ENCODE results near the gene GXYLT1.
A peak's percentile ranks its signal among the peaks of the same experiment; 100 is the strongest.
"Not testable (repeated sequence)": the region's sequence is repeated elsewhere in the genome, so short reads cannot be mapped to it uniquely, and the experiment has no call there.

GXYLT1 gene, protein sequence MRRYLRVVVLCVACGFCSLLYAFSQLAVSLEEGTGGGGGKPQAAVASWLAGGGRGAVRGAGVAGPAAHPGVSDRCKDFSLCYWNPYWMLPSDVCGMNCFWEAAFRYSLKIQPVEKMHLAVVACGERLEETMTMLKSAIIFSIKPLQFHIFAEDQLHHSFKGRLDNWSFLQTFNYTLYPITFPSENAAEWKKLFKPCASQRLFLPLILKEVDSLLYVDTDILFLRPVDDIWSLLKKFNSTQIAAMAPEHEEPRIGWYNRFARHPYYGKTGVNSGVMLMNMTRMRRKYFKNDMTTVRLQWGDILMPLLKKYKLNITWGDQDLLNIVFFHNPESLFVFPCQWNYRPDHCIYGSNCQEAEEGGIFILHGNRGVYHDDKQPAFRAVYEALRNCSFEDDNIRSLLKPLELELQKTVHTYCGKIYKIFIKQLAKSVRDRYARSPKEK

DNA sequence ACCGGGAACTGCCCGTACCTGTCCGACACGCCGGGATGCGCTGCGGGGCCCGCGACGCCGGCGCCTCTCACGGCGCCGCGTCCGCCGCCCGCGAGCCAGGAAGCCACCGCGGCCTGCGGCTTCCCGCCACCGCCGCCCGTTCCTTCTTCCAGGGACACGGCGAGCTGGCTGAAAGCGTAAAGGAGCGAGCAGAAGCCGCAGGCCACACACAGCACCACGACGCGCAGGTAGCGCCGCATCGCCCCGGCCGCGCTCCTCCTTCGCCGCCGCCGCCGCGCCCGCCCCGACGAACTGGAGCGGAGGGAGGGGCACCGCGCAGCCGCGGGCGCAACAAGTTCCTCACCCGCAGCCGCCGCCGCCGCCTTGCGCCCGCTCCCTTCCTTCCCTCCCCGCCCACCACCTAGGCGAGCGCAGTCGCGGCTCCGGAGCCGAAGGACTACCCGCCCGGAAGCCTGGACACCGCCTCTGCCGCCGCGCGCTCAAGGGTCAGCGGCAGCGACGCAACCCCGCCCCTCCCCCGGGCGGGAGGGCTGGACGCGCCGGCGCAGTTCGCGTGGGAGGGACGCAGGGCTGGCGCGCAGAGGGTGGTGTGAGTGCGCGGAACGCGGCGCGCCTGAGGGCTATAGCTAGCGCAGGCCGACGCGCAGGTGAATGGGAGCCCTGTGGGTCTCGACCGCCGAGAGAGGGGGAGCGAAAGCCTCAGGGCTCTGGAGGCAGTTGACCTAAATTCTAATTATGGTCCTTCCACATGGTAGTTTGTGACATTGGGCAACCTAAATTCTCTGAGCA is at the start of gene GXYLT1:
TSS of gene GXYLT1 (minus strand) at position 467 of the 789 bp plus-strand sequence. CDS start at position 239, 228 bp downstream.
- peak; percentile 89 for DNase-seq (ENCODE audit: low read depth)

DNA sequence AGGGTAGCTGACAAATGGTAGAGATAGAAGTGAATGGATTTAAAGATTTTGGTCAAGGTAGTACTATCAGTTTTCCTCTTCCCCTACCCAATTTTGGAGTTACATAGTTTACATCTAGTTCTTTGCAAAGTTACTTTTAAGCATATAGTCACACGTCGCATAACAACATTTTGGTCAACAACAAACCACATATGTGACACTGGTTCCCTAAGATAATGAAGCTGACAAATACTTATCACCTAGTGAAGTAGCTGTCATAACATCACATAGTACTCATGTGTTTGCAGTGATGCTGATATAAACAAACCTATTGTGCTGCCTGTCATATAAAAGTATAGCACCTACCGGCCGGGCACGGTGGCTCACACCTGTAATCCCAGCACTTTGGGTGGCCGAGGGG is 48.0 kb upstream of the GXYLT1 start:
- no peak for DNase-seq (ENCODE audit: low read depth)

DNA sequence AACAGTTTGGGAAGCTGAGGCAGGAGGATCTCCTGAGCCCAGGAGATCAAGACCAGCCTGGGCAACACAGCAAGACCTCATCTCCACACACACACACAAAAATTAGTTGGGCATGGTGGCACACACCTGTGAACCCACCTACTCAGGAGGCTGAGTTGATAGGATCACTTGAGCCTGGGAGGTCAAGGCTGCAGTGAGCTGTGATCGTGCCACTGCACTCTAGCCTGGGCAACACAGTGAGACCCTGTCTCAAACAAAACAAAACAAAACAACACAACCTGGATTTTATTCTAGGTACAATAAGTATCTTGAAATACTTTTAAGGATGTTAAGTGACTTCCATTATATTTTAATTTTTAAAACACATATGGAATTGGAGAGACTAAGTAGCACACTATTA is 47.6 kb upstream of the GXYLT1 start:
- DNase-seq (ENCODE audit: low read depth): no peak

DNA sequence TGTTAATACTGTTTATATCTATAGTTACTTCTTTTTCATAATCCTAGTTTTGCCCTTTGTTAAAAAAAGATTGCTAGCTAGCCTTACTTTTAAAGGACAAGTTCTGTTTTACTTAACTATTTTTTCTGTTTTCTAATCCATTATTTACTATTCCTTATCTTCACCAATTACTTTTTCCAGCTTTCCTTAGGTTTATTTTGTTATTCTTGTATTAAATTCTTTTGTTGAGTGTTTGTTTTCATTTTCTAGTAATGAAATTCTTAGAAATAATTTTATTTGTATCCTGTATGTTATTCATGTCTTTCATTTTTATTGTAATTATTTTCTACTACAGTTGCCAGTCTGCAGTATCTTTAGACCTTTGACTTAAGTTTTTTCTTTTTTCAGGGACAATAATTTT is 45.7 kb upstream of the GXYLT1 start:
- no peak for DNase-seq (ENCODE audit: low read depth)

DNA sequence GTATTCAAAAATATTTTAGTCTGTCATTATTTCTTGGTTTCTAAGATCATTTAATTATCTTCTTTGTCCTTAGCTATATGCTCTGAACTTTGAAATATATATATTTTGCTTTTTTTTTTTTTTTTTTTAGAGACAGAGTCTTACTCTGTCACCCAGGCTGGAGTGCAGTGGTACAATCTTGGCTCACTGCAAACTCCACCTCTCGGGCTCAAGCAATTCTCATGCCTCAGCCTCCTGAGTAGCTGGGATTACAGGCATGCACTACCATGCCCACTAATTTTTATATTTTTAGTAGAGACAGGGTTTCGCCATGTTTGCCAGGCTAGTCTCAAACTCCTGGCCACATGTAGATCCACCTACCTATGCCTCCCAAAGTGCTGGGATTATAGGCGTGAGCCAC is 43.6 kb upstream of the GXYLT1 start:
- DNase-seq (ENCODE audit: low read depth): not testable (repeated sequence)

DNA sequence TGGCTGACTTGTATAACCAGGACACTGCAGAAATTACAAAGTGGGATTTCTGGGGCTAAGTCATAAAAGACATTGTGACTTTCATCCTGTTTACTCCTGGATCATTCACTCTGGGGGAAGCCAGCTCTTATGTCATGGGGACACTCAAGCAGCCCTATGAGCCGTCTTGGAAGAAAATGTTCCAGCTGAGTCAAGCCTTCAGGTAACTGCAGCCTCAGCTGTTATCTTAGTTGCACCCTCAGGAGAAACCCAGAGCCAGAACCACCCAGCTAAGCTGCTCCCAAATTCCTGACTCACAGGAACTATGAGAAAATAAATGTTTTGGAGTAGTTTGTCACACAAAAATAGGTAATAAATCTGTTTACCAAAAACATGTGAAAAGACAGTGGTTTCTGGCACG is 43.1 kb upstream of the GXYLT1 start:
- DNase-seq (ENCODE audit: low read depth): no peak

DNA sequence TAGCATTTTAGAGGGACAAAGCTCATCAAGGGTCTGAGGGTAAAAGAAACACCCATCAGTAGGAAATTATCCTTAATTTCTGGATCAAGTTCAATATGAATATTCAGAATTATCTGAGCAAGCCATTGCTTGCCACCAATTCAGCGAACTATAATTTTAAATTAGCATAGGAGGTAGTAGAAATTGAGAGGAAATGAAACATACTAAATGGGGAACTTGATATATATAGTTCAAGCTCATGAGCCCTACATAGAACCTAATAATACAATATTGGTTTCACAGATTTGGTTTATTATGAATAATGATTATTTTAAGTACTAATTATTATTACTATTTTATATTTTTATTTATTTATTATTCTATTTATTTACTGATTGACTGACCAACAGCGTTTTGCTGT is 42.1 kb upstream of the GXYLT1 start:
- no peak for DNase-seq (ENCODE audit: low read depth)

DNA sequence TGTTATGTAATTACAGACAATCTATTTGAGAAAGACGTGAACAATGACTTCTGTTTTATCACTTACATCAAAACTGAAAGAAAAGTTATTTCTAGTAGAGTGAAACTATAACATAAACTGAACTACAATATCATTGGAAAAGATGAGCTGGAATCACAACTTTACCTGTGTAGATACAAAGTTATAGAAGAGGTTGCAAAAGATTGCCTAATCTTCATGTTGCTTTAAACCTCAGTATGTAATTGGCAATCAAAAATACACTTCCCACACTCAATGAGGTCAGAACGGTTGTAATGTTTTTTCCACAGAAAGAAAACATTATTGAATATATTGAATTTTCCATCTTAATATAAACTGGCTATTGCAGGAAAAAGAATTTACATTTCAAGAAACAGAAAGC is 37.7 kb upstream of the GXYLT1 start:
- DNase-seq (ENCODE audit: low read depth): no peak

DNA sequence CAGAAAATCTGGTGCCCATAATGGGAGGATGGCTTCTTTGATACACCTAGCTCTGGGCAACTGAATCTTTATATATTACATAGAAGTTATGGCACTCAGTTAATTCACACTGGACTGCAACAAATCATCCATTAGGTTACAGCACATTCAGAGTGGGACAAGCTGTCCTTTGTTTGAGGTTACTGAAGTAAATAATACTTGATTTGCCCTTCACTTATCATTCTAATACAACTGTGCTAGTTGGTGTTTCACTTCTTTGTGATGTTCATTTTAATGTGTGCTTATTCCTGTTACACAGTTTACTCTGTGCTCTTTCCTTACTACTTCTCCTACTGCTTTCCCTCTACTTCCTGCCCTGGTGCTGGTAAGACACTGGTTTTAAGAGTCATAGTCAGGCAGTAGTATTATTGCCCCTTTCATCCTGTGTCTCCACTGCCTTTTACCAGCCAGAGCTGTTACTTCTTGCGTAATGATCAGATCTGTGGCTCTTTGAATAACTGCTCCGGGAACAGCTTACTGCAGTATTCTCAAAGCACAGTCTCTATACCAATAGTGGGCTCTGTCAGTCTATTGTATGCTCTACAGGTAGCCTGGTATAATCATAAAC is 36.4 kb upstream of the GXYLT1 start:
- DNase-seq (ENCODE audit: low read depth): peak; percentile 26

DNA sequence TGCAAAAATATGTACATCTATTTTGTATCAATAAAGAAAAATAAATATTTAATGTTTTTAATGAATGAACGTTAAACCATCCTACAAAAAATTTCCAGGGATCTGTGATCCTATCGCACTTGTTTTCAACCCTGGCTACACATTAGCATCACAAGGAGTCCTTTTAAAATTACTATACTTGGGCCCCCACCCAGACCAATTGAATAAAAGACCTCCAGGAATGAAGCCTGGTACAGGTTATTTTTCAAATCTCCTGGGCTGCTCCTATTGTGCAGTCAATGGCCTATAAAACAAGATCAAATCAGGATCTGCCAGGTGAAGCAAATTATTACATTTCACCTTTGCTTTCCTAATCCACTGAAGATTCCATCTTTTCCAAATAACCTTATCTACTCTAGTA is 33.4 kb upstream of the GXYLT1 start:
- no peak for DNase-seq (ENCODE audit: low read depth)

DNA sequence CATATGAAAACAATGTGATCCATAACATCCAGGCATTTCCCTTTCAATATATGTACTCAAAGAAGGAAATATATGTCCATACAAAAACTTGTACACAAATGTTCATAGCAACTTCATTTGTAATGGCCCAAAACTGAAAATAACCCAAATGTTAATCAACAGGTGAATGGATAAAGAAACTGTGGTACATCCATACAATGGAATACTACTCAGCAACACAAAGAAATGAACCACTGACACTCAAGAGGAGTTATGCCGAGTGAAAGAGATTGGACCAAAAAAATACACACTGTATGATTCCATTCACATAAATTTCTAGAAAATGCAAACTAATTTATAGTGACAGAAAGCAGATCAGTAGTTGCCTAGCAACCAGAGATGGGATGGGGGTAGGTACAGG is 30.3 kb upstream of the GXYLT1 start:
- no peak for DNase-seq (ENCODE audit: low read depth)

DNA sequence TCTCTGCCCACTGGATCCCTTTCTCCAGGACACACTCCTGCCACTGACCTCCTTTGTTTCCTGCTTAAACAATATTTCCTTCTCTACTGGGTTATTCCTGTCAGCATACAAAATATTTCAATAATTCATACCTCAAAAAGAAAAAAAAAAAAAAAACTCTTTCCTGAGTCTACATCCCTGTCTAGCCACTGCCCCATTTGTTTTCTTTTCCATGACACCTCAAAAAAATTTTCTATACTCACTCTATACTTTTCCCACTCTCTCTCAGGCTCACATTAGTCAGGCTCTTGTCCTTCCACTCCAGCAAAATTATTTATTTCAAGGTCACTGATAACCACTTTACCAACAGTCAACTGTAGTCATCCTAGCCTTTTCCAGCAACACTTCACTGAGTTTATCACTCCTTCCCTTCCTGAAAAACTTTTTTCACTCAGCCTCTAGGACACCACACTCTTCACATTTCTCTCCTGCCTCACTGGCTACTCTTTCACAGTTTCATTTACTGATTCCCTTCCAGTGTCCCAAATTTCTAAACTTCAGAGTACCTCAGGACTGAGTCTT is 29.4 kb upstream of the GXYLT1 start:
- no peak for DNase-seq (ENCODE audit: low read depth)

DNA sequence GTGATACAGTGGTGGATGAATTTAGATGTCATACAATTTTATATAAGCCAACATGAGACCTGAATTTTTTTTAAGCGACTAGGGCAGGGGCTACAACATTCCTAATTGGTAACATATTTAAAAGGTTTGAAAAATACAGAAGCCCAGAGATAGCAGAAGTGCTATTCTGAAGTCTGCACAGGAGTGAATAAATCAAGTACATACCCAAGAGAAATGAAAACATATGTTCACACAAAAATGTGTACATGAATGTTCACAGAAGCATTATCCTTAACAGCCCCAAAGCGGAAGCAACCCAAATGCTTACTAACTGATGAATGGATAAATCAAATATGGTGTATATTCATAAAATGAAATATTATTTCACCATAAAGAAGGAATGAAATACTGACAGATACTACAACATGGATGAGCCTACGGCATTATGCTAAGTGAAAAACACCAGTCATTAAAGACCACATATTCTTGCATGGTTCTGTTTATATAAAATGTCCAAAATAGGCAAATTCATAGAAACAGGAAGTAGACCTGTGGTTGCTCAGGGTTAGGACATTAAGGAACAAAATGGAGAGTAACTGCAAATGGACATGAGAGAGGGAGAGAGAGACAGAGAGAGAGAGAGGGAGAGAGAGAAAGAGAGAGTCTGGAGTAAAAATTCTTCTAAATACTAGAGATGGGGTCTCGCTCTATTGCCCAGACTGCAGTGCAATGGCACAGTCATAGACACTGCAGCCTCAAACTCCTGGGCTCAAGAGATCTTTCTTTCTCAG is 28.0 kb upstream of the GXYLT1 start:
- no peak for DNase-seq (ENCODE audit: low read depth)

DNA sequence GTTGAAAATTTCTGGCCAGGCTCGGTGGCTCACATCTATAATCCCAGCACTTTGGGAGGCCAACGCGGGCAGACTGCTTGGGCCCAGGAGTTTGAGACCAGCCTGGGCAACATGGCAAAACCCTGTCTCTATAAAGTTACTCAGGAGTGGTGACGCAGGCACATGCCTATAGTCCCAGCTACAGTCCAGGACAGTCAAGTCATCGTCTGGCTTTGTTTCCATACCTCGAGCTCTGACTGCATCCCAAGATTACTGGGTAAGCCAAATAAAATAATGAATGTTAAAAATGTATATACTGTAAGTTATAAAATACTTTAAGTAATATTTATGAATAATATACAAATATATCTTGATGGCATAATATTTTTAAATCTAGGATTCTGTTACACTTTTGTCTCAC is 23.0 kb upstream of the GXYLT1 start:
- no peak for DNase-seq (ENCODE audit: low read depth)

DNA sequence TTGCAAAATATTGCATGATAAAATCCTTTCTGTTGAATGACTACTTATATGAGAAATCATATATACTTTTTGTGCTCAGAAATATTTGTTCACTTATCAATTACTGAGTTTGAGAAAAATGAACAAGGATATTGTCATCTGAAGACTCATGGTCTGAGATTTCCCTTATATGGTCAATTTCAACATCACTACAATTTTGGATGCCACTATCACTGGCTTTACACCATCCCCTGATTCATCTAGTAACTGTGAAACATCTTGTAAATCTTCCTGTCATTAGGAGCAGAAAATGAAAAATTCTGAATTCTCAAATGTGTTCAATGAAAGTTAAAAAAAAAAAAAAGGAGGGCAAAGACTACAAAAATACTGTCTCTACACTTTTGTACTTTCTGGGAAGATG is 21.8 kb upstream of the GXYLT1 start:
- peak; percentile 62 for DNase-seq (ENCODE audit: low read depth)

DNA sequence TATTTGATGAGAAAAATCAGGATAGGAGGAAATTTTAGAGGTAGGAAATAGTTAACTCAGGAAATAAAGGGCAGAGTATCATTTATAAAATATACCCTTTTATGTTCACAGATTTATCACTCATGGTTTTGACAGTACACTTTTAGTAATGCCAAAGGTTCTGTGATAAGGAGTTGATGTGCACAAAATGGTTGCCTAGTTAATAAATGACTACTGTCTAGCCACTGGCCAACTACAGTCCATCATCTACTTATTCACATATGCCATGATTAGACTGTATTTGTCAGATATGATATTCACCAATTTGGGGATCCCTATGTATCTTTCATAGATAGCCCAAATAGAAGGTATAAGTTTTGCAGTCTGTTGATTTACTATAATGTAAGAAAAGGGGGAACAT is 19.2 kb upstream of the GXYLT1 start:
- DNase-seq (ENCODE audit: low read depth): no peak

DNA sequence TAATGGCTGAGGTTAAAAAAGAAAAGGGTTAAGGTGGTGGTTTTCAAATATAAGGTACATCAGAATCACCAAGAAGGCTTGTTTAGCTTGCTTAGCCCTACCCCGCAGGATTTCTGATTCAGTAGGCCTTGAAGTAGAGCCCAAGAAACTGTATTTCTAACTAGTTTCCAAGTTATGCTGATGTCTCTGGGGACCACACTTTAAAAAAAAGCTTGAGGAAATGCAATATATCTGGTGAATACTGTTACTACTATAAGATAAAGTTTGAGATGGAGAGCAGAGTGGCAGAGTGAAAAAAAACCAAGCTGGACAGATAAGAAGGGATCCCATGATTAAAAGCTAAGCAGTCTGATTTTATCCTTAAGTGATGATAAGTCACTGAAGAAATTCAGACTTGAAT is 18.3 kb upstream of the GXYLT1 start:
- DNase-seq (ENCODE audit: low read depth): no peak

DNA sequence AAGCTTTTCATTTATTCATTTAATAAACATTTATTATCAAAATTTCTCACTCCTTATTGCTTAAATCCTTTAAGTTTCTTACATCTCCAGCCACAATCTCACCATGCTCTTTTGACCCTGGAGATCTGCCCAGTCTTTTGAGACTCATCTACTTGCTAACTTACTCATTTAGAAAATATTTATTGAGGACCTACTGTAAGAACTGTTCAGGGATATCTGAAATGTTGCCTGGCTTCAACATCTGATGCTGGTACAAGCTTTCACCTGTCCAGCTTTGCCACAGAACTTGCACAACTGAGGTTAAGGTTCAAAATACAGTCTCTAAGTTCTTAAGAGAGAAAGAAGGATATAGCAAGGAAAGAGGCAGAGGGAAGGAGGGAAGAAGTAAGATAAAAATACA is 17.5 kb upstream of the GXYLT1 start:
- DNase-seq (ENCODE audit: low read depth): no peak

DNA sequence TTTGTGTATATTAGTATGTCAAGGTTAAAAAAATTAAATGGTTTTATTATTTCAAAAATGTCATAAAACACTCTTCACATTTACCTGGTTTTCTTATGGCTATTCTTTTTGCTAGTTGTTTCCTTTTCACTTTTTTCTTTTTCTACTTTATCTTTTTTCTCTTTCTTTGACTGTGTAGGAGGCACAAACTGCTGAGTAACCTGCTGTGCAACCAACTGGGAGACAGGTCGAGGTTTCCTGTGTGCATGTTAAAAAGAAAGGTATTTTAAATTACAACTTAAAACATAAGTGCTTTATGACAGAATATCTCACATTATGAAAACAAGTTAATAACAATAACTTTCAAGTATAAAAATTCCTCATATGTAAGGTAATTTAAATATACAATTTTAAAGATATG is 16.9 kb upstream of the GXYLT1 start:
- no peak for DNase-seq (ENCODE audit: low read depth)

DNA sequence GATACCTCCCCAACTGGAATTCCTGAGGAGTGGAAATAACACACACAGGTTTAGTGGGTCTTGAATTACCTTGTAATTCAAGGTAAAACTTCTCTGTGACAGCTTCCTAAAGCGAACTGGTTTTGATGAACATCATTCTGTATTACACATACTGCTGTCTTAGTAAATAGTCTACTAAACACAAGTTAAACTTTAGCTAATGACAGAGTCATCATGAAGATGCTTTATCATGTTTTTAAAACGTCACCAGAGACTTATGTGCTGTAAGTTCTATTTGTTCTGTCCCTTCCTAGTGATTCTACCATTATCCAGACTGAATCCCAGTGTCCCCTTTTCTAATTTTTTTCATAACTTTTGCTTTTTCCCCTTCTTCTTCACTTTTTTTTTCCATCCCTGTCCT is 11.6 kb upstream of the GXYLT1 start:
- no peak for DNase-seq (ENCODE audit: low read depth)

DNA sequence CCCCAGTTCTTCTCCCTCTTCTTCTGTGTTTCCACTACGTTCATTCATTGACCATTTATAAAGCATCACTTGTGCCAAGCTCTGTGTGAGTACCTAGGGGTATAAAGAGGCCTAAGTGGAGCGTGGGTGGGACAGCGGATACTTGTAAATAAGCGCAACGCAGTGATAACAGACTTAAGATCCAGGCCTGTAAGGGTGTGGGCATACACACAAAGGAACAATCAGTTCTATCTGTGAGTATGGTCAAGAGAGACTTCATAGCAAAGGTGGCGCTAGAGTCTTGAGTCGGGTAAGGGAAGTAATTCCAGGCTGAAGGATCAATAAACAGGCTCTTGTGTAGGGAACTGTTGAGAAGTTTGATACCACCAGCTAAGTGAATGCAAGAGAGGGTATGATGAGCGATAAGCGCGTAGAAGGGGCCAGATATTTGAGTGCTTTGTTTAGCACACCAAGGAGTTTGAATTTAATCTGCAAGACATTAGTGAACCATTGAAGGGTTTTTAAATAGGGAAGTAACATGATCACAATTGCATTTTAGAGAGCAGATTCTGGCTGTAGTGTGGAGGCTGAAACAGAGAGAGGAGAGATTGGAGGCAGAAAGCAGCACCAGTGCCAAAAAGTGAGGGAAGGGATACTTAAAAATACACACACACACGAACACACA is 1.0 kb upstream of the GXYLT1 start:
- DNase-seq (ENCODE audit: low read depth): no peak

DNA sequence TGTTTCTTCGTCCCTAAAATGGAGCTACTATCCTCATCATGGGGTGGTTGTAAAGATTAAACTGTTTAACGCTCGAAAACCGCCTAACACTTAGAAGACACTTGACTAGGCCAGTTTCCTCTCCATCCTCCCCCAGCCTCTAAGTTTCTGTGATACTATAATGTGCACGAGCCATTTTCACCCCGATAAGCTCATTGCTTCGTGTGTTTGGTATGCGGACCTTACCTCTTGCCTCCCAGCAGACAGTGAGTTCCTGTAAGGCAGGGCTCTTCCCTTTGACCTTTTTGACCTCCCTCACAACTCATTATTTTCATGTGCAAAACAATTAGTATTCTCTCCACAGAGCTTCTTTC is 499 bp upstream of the GXYLT1 start:
- no peak for DNase-seq (ENCODE audit: low read depth)

Data from stromal cell of bone marrow (primary cell).